GM21825 (cell line): ENCODE data around the gene SETD6.

Experiments
- ATAC-seq: cut with Tn5 transposase; IDR thresholded peaks from one replicate; pipeline ENCODE4 v1.9.1; 2021; ENCODE audit warnings: mild to moderate bottlenecking, moderate library complexity; ENCODE audit not compliant: unreplicated experiment

The SETD6 gene

DNA sequence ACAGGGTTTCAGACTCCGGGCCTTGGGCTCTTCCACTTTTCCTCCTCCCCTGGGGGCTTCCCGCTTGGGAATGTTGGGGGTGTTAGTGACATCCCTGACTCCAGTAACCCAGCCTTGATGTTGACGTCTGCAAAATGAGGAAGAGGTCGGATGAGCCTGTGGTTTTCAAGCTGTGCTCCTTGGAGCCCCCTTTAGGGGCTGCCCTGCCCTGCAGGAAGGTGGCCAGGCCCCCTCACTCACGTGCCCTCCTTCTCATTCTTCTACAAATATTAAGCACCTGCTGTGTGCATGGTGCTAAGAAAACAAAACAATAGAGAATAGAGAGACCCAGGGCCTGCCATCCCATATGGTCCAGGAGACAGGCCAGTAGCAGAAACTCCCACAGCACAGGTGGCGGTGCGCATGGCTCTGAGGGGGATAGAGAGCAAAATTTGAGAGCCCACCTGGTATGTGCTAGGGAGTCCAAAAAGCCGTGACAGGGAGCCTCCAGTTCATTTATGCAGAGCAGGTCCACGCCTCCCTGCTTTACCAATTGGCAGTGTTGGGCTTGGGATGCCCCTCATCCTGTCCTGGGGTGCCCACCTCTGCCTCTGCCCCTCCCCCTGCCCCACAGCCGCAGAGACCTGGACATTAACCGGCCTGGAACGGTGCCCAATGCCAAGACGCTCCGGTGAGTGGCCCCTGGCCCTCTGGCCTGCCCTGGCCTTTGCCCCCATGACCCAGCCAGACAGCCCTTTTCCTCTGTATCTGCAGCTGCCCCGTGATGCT lies 7.9 kb upstream of the SETD6 start:
- no peak for ATAC-seq

DNA sequence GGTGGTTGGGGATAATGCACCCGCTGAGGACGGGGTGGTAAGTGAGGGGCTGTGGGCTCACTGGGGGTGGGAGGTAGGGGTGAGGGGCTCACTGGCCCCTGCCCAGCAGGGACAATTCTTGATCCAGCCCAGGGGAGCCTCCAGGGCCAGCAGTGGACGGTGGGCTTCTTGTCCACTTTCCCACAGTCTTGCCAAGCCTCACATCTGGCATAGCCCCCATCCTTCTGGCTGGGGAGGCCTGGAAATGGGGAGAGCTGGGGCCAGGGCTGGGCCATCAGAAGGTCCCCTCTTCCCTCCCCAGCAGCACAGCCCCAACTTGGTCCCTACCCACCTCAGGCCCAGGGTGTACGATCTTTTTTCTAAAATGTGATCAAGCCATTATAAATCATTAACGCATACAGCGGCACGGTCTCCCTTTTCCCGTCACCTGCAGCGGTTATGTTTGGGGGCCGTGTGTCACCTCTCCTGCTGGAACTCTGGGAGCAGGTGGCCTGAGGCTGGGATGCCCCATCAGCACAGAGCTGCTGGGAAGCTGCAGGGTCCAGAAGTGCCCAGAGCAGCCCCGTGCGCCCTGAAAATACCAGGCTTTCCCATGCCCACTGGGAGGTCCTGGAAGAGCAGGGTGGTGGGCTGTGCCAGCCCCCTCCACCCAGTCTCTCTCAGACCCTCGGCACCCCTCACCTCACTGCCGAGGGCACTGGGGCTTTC lies 7.2 kb upstream of the SETD6 start:
- no peak for ATAC-seq

DNA sequence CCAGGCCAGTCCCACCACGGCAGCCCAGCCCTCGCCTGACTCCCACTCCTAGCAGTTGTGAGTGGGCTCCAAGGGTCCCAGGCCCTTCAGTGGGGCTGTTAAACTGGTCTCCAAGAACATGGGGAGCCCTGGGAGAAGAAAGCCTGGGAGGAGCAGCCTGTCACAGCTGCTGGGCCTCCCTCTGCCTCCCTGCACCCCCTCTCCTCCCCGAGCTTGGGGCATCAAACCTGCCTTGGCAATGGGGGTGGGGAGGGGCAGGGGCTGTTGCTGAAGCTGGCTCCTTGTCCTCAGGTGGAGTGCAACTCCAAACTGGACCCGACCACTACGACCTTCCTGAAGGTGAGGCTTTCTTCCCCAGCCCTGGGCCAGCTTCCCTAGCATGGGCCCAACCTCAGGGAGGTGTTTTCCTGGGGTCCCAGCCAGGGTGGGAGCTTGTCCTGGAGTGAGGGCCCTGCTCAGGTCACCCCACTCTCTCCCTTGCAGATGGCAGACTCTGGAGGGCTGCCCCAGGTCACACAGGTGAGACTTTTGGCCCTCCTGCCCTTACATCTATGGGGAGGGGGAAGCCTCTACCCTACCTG lies 6.6 kb upstream of the SETD6 start:
- ATAC-seq: no peak

DNA sequence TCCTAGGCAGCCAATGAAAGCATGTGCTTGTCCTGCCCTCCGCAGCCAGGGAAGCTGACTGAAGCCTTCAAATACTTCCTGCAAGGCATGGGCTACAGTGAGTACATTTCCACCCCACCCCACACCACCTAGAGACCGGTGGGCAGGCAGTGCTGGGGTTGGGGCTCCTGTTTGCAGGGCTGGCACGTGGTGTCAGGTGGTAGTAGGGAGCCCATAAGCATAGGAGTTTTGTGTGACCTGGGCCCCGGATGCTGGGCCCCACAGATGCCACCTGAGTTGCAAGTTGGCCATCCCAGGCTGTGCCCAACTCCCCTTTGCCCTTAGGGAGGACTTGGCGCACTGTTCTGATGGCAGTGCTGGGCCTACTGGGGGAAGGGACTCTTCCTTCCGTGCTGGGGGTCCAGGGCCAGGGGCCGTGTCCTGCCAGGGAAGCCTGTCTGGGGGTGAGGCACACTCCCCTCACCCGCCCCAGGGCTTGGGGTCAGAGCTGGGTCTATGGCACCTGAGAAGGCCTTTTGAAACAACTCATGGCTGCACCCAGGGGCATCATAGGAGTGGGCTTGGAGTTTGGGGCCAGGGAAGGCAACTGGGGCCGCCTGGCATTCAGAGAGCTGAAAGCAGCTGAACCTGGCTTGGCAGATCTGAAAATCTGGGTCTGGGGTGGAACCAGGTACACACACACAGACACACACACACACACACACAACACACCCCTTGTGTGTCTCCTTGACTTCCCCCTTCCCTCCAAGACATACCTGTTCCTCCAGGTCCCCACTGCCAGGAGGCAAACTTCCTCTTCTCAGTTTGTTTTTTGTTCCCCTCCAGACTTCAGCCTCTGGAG lies 5.8 kb upstream of the SETD6 start:
- no peak for ATAC-seq

DNA sequence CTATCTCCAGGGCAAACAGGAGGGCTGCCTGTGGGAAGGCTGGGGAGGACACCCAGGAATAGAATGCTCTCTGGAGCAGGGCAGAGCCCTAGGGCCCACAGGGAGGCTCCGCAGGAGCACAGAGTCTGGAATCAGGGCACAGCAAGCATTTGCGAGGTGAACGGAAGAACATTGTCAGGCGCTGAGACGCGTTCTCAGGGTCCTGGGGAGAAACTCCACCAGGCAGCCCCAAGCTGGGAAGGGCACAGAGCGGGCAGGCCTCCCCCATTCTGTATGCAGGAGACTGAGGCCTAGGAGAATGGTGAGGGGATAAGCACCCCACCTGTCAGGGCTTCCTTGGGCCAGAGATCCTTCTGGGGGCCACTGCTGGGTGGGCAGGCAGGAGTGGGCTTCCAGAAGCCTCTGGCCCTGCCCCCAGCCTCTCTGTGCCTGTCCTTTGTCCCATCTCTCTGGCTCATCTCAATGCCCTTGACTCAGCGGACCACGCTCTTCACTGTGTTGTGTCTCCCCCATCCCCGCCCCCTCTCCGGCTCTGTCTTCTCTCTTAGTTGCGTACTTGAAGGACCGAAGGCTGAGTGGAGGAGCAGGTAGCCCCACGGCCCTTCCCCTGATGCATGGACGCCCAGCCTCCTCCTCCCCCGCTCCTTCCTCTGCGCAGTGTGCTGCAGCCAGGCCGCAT lies 5.1 kb upstream of the SETD6 start:
- ATAC-seq: no peak

DNA sequence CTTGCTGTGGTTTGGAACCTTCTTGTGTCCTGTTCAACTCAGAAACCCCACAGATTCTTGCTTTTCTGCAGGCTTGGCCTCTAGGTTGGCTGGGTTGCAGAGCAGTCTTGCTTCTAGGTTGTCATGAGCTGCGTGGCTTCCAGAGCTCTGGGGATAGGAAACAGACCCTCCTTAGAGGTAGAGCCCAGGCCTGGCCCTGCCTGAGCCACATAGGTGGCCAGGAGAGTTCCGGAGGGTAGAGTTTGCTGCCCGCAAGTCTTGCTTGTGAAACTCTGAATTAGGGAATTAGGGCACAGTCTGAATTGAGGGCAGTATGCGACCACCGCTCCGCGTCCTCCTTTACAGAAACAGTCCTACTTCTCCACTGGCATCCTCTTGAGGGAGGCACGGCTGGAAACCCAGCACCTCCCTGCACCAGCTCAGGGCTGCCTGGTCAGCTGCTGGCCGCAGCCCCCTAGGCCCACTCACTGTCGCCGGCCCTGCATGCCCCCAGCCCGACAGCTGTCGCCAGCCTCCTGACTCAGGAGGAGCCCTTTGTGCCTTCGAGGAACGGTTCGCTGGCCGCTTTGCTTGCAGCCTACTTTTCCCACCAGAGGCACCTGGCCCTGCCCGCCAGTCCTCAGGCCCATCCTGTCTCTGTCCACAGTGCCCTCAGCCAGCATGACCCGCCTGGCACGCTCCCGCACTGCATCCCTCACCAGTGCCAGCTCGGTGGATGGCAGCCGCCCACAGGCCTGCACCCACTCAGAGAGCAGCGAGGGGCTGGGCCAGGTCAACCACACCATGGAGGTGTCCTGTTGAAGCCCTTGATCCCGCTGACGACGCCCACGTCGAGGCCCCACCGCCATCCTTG lies 4.3 kb upstream of the SETD6 start:
- ATAC-seq: no peak

DNA sequence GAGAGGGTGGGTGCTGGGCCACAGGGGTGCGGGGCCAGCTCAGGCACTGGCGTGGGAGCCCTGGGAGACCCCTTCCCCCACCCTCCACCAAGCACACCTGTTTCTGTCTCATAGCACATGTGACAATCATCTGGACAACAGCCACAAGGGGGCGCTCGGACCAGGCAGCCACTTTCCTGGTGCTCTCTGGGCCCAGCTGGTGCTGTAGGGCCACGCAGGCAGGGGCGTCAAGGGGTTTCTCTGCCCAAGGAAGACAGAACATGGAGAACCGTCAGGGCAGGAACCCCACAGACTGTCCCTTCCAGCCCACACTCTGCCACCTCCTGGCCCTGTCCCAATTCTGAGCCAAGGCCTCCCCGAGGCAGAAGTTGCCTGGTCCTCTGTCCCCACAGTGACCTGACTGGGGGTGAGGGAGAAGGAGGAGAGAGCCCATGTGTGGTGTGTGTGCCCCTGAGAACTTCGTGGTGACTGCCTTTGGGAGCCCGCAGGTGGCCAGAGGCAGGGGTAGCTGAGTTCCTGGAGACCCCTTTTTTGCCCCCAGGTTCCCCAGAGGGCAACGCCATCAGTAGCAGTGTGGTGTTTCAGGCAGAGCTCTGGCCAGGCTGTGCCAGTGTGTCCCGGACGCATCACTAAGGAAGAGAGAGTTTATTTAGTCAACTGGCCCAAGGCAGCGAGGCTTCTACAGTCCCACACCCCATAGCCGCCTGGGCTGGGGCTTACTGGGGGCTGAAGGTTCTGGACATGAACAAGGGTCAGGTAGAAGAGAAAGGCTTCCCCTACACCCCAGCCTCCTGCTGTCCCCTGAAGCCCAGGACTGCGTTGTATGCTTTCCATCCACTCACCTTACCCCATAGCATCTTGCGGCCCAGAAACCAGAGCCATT lies 3.1 kb upstream of the SETD6 start:
- ATAC-seq: no peak

DNA sequence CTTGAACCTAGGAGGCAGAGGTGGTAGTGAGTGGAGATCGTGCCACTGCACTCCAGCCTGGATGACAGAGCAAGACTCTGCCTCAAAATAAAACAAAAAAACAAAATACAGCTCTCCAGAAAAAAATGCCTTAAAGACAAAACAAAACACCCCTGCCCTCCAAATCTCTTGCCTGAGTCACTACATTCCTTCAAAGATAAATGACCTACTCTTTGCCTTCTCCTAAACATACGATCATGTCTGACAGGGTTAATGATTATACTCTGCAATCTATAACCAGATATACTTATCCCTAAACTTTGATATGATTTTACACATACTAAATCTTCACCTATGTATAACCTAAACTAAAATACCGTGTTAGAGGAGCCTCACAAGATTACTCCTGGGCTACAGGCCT lies 1.4 kb upstream of the SETD6 start:
- ATAC-seq: no peak

DNA sequence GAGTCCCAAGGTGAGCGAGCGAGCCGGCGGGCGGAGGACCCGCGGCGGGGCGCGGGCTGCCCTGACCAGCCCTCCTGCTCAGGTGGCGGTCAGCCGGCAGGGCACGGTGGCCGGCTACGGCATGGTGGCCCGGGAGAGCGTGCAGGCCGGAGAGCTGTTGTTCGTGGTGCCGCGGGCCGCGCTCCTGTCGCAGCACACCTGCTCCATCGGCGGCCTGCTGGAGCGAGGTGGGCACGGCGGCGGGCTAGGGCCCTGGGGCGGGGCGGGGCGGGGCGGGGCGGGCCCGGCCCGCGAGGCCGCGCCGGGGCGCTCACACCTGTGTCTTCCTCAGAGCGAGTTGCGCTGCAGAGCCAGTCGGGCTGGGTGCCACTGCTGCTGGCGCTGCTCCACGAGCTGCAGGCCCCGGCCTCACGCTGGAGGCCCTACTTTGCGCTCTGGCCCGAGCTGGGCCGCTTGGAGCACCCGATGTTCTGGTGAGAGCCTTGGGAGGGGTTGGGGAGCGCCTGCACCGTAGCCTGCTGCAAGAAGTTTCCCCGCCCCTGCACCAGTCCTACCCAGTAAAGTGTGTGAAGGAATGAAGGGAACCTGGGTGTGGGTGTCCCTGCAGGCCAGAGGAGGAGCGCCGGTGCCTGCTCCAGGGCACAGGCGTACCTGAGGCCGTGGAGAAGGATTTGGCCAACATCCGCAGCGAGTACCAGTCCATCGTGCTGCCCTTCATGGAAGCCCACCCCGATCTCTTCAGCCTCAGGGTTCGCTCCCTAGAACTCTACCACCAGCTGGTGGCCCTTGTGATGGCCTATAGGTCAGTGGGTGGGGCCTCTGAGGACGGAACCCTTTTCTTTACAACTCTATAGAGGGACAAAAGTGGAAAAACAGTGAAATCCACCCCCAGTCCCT lies 802 bp downstream of the SETD6 start:
- peak; percentile 36 for ATAC-seq

DNA sequence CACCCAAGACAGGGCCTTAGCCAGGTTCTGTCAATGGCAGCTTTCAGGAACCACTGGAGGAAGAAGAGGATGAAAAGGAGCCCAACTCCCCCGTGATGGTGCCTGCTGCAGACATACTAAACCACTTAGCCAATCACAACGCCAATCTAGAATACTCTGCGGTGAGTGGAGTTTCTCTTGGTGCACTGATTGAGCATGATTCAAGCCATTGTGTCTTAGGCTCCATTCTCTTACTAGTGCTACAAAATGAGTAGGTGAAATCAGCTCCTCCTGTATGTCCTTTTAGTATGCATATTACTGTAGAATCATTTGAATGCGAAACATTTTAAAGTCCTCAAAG lies 1.4 kb downstream of the SETD6 start:
- ATAC-seq: no peak

DNA sequence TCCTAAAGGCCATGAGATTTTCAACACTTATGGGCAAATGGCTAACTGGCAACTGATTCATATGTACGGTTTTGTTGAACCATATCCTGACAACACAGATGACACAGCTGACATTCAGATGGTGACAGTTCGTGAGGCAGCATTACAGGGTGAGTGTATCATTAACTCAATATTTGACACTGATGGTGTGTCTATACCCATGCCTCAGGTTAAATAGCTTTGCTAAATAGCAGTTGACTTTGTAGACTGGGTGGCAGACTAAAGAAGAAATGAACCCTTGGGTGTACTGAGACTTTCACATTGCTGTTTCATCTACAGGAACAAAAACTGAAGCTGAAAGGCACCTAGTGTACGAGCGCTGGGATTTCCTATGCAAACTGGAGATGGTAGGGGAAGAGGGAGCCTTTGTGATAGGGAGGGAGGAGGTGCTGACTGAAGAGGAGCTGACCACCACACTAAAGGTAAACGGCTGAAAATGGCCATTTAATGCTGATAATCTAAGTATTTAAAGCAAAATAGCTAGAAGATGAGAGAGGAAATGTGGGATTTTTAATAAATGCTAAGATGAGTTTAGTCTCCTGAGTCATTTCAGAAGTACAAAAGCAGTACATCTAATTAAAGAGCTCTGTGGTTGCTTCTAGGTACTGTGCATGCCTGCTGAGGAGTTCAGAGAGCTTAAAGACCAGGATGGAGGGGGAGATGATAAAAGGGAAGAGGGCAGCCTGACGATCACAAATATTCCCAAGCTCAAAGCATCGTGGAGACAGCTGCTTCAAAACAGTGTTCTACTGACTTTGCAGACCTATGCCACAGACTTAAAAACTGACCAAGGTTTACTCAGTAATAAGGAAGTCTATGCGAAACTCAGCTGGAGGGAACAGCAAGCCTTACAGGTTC lies 3.0 kb downstream of the SETD6 start:
- ATAC-seq: peak; percentile 36

DNA sequence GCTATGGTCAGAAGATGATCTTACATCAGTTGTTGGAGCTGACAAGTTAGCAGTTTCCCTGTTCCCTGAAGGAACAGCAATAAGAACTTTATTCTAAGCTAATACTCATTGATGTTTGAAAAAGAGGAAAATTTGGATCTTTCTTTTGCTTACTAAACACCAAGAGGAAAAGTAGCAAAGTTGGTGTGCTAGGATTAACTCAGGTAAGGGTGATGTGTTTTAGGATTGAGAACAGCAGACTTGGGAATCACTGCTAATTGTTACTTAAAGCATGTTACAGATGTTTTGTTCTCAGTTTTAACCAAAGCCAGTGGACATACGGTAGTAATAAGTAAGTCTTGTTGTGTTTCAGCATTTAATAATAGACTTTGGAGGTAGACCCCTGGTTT lies 3.7 kb downstream of the SETD6 start:
- no peak for ATAC-seq

DNA sequence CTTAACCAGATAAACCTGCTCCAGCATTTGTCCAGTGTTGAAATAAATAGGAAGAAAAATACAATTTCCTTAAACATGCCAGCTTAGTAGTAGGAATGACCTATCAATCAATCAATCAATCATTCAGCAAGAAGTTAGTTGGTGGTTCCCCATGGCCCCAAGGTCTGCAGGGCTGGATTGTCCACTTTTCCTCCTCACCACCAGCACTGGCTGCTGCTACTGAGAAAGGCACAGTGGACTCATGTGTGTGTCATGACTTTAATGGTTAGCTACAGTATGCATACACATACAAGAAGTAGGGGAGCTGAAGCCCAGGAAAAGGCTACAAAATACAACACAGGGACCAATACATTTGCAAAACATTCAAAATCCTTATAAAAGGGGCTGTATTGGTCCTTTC lies 4.4 kb downstream of the SETD6 start:
- ATAC-seq: no peak

DNA sequence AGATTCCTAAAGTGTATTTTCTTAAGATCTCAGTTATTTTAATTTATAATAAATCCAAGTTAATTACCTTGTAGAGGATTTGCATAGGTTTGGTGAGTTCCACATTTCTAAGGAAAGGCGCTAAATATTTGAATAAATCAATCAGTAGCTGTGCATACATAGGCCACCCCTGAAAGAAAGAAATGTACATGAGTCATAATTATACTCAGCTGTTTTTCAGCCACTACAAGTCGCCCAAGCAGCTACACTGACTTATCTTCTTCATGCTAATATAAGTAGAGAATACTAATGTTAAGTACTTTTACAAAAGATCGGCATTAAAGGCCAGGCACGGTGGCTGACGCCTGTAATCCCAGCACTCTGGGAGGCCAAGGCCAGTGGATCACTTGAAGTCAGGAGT lies 14.9 kb downstream of the SETD6 start:
- no peak for ATAC-seq

DNA sequence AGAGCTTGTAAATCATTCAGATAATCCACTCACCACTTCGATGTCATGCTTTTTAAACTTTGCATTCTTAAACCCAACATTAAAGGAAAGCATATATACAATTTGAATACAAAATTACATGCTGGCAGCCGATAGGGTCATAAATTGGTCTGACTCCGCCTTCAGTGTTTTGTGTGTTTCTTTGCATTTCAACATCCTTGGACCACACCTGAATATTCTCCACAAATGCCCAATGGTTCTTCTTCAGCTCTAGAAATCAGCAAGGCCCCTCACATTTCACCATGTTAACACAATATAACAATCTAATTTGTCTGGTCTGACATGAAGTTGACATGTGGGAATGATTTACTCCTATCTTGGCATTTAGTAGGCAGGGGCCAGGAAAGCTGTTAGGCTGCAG lies 17.1 kb downstream of the SETD6 start:
- ATAC-seq: no peak

DNA sequence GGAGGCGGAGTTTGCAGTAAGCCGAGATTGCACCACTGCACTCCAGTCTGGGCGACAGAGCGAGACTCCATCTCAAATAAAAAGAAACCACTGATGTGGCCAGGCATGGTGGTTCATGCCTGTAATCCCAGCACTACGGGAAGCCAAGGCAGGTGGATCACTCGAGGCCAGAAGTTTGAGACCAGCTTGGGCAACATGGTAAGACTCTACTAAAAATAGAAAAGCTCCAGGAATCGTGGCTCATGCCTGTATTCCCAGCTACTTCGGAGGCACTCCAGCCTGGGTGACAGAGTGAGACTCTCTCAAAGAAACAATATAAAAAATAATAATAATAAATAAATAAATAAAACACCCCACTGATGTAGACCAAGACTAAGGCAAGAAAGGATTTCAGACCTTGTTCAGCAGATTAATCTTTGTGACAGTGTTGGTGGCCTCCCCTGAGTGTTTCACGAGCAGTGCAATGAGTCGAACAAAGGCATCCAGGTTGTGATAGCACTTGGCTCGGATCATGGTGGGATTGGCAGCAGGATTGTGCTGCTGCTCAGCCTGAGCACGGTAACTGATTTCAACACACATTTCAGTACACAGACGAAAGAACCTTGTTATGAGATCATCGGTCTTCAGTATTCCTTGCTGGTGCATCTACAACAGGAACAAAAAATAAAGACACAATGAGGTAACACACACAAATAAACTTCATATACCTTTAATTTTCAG lies 18.6 kb downstream of the SETD6 start:
- no peak for ATAC-seq
